HUES64 (cell line): ENCODE measurements around the gene KRTAP10-3.

Source experiments
- H3K27ac ChIP-seq: 2 replicates; pipeline ENCODE4 v1.7.0; 2013; ENCODE audit warnings: low read depth, low read length, inconsistent platforms
- H3K27me3 ChIP-seq: 2 replicates; pipeline ENCODE4 v1.6.1; 2013; ENCODE audit warnings: mild to moderate bottlenecking, low read length; ENCODE audit not compliant: insufficient read depth
- H3K36me3 ChIP-seq: 2 replicates; pipeline ENCODE4 v1.6.1; 2013; ENCODE audit warnings: mild to moderate bottlenecking, low read length; ENCODE audit not compliant: insufficient read depth
- H3K4me1 ChIP-seq: 2 replicates; pipeline ENCODE4 v1.6.1; 2013; ENCODE audit warnings: mild to moderate bottlenecking, low read length, moderate library complexity; ENCODE audit not compliant: insufficient read depth
- H3K4me3 ChIP-seq: 2 replicates; pipeline ENCODE4 v1.5.1; 2013; ENCODE audit warnings: mild to moderate bottlenecking, low read length, moderate library complexity
- H3K9ac ChIP-seq: 2 replicates; pipeline ENCODE4 v1.6.1; 2013; ENCODE audit warnings: mild to moderate bottlenecking, low read depth, low read length
- H3K9me3 ChIP-seq: 2 replicates; pipeline ENCODE4 v1.6.1; 2013; ENCODE audit warnings: low read depth, low read length; ENCODE audit not compliant: insufficient read depth
- WGBS: fragments of 150-250, 120-280 bp; methylation state at CpG from one replicate; pipeline ENCODE4 v1.1.7; 2013; ENCODE audit warnings: missing lambda C conversion rate; 5-methylcytosine and 5-hydroxymethylcytosine counted together

The KRTAP10-3 gene

GRCh38 chr21:44524414-44525371 lies 33.9 kb downstream of the KRTAP10-3 start:
- WGBS = 87% methylated on average over 2 of the region's 2 CpGs
- Histone ChIP-seq H3K9ac (no peak overlapping the region), H3K9me3 (no peaks in the 10 kb centered on the region), H3K4me1 (no peaks in the 10 kb centered on the region), H3K4me3 (no peak overlapping the region), H3K36me3 (no peaks in the 10 kb centered on the region), H3K27ac (no peak overlapping the region), H3K27me3 (no peaks in the 10 kb centered on the region)

GRCh38 chr21:44523567-44524413 lies 34.8 kb downstream of the KRTAP10-3 start:
- Histone ChIP-seq H3K9me3 (no peaks in the 10 kb centered on the region), H3K4me1 (no peaks in the 10 kb centered on the region), H3K4me3 (no peak overlapping the region), H3K27ac (no peak overlapping the region), H3K36me3 (no peaks in the 10 kb centered on the region), H3K9ac (no peak overlapping the region), H3K27me3 (no peaks in the 10 kb centered on the region)
- 91% methylated on average over 1 of the region's 1 CpG for WGBS

- Histone ChIP-seq H3K9ac (no peak overlapping the region), H3K27ac (no peak overlapping the region), H3K27me3 (no peaks in the 10 kb centered on the region), H3K9me3 (no peaks in the 10 kb centered on the region), H3K4me3 (no peak overlapping the region), H3K4me1 (no peaks in the 10 kb centered on the region), H3K36me3 (no peaks in the 10 kb centered on the region)
- 90% methylated on average over 1 of the region's 1 CpG for WGBS
These were observed 35.8 kb downstream of the KRTAP10-3 start for GRCh38 chr21:44522753-44523204.

GRCh38 chr21:44521928-44522752 lies 36.5 kb downstream of the KRTAP10-3 start:
- H3K27ac ChIP-seq = no peak overlapping the region

GRCh38 chr21:44521301-44521927 lies 37.2 kb downstream of the KRTAP10-3 start:
- H3K4me3 ChIP-seq = no peak overlapping the region
- 94% methylated on average over 22 of the region's 22 CpGs for WGBS
- no peak overlapping the region for H3K27ac ChIP-seq
- no peaks in the 10 kb centered on the region for H3K27me3 ChIP-seq
- no peak overlapping the region for H3K9ac ChIP-seq
- H3K9me3 ChIP-seq = no peaks in the 10 kb centered on the region
- no peaks in the 10 kb centered on the region for H3K36me3 ChIP-seq
- no peaks in the 10 kb centered on the region for H3K4me1 ChIP-seq

More at GRCh38 chr21:44521928-44522752, 36.5 kb downstream of the KRTAP10-3 start:
- no peaks in the 10 kb centered on the region for H3K4me1 ChIP-seq
- no peaks in the 10 kb centered on the region for H3K36me3 ChIP-seq
- no peaks in the 10 kb centered on the region for H3K9me3 ChIP-seq
- no peak overlapping the region for H3K4me3 ChIP-seq
- 94% methylated on average over 33 of the region's 33 CpGs for WGBS
- no peaks in the 10 kb centered on the region for H3K27me3 ChIP-seq
- H3K9ac ChIP-seq = no peak overlapping the region

GRCh38 chr21:44520326-44521300 lies 38.0 kb downstream of the KRTAP10-3 start:
- Histone ChIP-seq H3K9me3 (no peaks in the 10 kb centered on the region), H3K4me1 (no peaks in the 10 kb centered on the region), H3K36me3 (no peaks in the 10 kb centered on the region), H3K27ac (no peak overlapping the region), H3K9ac (no peak overlapping the region), H3K4me3 (no peak overlapping the region), H3K27me3 (no peaks in the 10 kb centered on the region)
- WGBS = 93% methylated on average over 31 of the region's 31 CpGs

GRCh38 chr21:44519346-44520325 lies 39.0 kb downstream of the KRTAP10-3 start:
- Histone ChIP-seq H3K4me1 (no peaks in the 10 kb centered on the region), H3K4me3 (no peak overlapping the region), H3K36me3 (no peaks in the 10 kb centered on the region), H3K27ac (no peak overlapping the region), H3K9ac (no peak overlapping the region), H3K9me3 (no peaks in the 10 kb centered on the region), H3K27me3 (no peaks in the 10 kb centered on the region)
- WGBS = 93% methylated on average over 28 of the region's 28 CpGs

GRCh38 chr21:44518686-44519085 lies 39.9 kb downstream of the KRTAP10-3 start:
- Histone ChIP-seq H3K27ac (no peak overlapping the region), H3K27me3 (no peaks in the 10 kb centered on the region), H3K4me3 (no peak overlapping the region), H3K4me1 (no peaks in the 10 kb centered on the region), H3K9ac (no peak overlapping the region), H3K36me3 (no peaks in the 10 kb centered on the region), H3K9me3 (no peaks in the 10 kb centered on the region)
- 89% methylated on average over 12 of the region's 12 CpGs for WGBS
